Measurements from ENCODE around the gene SLC35F1.

SLC35F1 gene

DNA sequence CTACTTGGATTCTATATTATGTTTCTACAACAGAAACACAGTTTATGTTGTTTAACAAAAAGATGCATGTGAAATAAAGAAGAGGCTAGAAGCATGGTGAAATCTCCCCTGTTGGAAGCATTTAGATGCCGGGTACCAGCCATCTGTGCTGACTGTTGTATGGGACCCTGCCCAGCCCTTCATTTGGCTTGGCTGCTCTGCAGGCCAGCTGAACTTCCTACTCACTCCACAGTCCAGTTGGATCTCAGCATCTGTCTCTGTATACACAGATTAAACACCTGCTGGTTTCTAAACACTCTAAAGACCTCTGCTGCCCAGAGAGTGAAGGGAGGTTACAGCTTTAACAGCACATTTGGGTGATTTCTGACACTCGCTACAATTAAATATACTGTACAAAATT, 228.3 kb downstream of the SLC35F1 start:
- no peak for ATAC-seq (ENCODE audit: insufficient read depth, low read depth)

DNA sequence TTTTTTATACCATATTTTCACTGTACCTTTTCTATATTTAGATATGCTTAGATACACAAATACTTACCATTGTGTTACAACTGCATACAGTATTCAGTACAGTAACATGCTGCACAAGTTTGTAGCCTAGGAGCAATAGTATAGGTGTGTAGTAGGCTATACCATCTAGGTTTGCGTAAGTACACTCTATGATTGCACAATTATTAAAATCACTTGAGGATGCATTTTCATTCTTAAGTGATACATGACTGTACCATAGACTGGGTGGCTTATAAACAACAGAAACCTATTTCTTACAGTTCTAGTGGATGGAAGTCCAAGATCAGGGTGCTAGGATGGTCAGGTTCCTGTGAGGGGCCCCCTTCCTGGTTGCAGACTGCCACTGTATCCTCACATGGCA, 234.1 kb downstream of the SLC35F1 start:
- no peak for ATAC-seq (ENCODE audit: insufficient read depth, low read depth)
- H4K20me1 ChIP-seq (ENCODE audit: insufficient read depth, low read length): no peaks in the 10 kb centered on the region
- TF ChIP-seq EZH2 (IDR thresholded peaks at IDR 0.05; ENCODE audit: borderline replicate concordance, low read depth, low read length, severe bottlenecking): no peak
- TF ChIP-seq, protein P1, sequence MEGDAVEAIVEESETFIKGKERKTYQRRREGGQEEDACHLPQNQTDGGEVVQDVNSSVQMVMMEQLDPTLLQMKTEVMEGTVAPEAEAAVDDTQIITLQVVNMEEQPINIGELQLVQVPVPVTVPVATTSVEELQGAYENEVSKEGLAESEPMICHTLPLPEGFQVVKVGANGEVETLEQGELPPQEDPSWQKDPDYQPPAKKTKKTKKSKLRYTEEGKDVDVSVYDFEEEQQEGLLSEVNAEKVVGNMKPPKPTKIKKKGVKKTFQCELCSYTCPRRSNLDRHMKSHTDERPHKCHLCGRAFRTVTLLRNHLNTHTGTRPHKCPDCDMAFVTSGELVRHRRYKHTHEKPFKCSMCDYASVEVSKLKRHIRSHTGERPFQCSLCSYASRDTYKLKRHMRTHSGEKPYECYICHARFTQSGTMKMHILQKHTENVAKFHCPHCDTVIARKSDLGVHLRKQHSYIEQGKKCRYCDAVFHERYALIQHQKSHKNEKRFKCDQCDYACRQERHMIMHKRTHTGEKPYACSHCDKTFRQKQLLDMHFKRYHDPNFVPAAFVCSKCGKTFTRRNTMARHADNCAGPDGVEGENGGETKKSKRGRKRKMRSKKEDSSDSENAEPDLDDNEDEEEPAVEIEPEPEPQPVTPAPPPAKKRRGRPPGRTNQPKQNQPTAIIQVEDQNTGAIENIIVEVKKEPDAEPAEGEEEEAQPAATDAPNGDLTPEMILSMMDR (IDR thresholded peaks at IDR 0.05; ENCODE audit: borderline replicate concordance, extremely low read depth, low read length, poor library complexity, severe bottlenecking): no peak
- H3K27ac ChIP-seq (ENCODE audit: low read length): no peak overlapping the region
- no peak overlapping the region for H3K4me3 ChIP-seq (ENCODE audit: low read depth in 1 of 2, low read length in 2 of 2)
- no peak for DNase-seq
- no peaks in the 10 kb centered on the region for H3K79me2 ChIP-seq (ENCODE audit: insufficient read depth, low read length)
- no peaks in the 10 kb centered on the region for H3K27me3 ChIP-seq (ENCODE audit: insufficient read depth, low read length, poor library complexity)
- H3K9me3 ChIP-seq (ENCODE audit: insufficient read depth, low read length, severe bottlenecking): no peaks in the 10 kb centered on the region
- no peaks in the 10 kb centered on the region for H3K36me3 ChIP-seq (ENCODE audit: insufficient read depth, low read length)
- no peak overlapping the region for H2AFZ ChIP-seq (ENCODE audit: low read depth, low read length)
- H3K4me2 ChIP-seq (ENCODE audit: insufficient read depth, low read length): no peak overlapping the region
- no peaks in the 10 kb centered on the region for H3K4me1 ChIP-seq (ENCODE audit: insufficient read depth, low read length)
- no peak overlapping the region for H3K9ac ChIP-seq (ENCODE audit: low read depth, low read length)

More for the DNA sequence above, 228.3 kb downstream of the SLC35F1 start:
- H3K27me3 ChIP-seq (ENCODE audit: insufficient read depth, low read length, poor library complexity): peaks cover 3% of the 10 kb centered on the region
- H3K4me1 ChIP-seq (ENCODE audit: insufficient read depth, low read length): no peaks in the 10 kb centered on the region
- H3K79me2 ChIP-seq (ENCODE audit: insufficient read depth, low read length): no peaks in the 10 kb centered on the region
- no peak overlapping the region for H3K4me2 ChIP-seq (ENCODE audit: insufficient read depth, low read length)
- no peaks in the 10 kb centered on the region for H4K20me1 ChIP-seq (ENCODE audit: insufficient read depth, low read length)
- H3K27ac ChIP-seq (ENCODE audit: low read length): no peak overlapping the region
- H3K9me3 ChIP-seq (ENCODE audit: insufficient read depth, low read length, severe bottlenecking): no peaks in the 10 kb centered on the region
- H3K36me3 ChIP-seq (ENCODE audit: insufficient read depth, low read length): no peaks in the 10 kb centered on the region
- TF ChIP-seq, protein P1 (IDR thresholded peaks at IDR 0.05; ENCODE audit: borderline replicate concordance, extremely low read depth, low read length, poor library complexity, severe bottlenecking): no peak
- no peak for TF ChIP-seq EZH2 (IDR thresholded peaks at IDR 0.05; ENCODE audit: borderline replicate concordance, low read depth, low read length, severe bottlenecking)
- H3K4me3 ChIP-seq (ENCODE audit: low read depth in 1 of 2, low read length in 2 of 2): no peak overlapping the region
- DNase-seq: no peak
- H3K9ac ChIP-seq (ENCODE audit: low read depth, low read length): no peak overlapping the region
- H2AFZ ChIP-seq (ENCODE audit: low read depth, low read length): no peak overlapping the region

DNA sequence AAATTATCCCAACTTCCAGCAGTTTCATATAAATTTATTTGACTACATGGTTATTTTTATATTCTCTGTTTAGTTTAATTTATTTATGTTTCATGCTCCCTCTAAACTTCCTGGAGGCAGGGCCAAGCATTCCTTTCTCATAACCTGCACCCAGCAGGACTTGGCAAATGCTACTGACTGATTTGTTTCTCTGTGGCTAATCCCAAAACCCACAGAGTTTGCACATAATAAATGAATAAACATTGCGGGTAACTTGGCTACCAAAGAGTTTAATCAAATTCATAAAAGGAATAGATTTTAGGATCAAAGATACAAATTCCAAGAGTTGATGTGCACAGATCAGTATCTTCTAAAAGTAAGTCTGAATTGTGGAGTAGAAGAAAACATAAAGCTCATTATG, 239.5 kb downstream of the SLC35F1 start:
- ATAC-seq (ENCODE audit: insufficient read depth, low read depth): no peak
- no peak overlapping the region for H3K9ac ChIP-seq (ENCODE audit: low read depth, low read length)
- no peaks in the 10 kb centered on the region for H3K4me1 ChIP-seq (ENCODE audit: insufficient read depth, low read length)
- no peak overlapping the region for H3K27ac ChIP-seq (ENCODE audit: low read length)
- TF ChIP-seq, protein P1 (IDR thresholded peaks at IDR 0.05; ENCODE audit: borderline replicate concordance, extremely low read depth, low read length, poor library complexity, severe bottlenecking): no peak
- no peak for TF ChIP-seq EZH2 (IDR thresholded peaks at IDR 0.05; ENCODE audit: borderline replicate concordance, low read depth, low read length, severe bottlenecking)
- H2AFZ ChIP-seq (ENCODE audit: low read depth, low read length): no peak overlapping the region
- H3K27me3 ChIP-seq (ENCODE audit: insufficient read depth, low read length, poor library complexity): no peaks in the 10 kb centered on the region
- H3K4me2 ChIP-seq (ENCODE audit: insufficient read depth, low read length): no peak overlapping the region
- no peak overlapping the region for H3K4me3 ChIP-seq (ENCODE audit: low read depth in 1 of 2, low read length in 2 of 2)
- H3K79me2 ChIP-seq (ENCODE audit: insufficient read depth, low read length): no peaks in the 10 kb centered on the region
- no peaks in the 10 kb centered on the region for H4K20me1 ChIP-seq (ENCODE audit: insufficient read depth, low read length)
- H3K9me3 ChIP-seq (ENCODE audit: insufficient read depth, low read length, severe bottlenecking): no peaks in the 10 kb centered on the region
- no peak for DNase-seq
- no peaks in the 10 kb centered on the region for H3K36me3 ChIP-seq (ENCODE audit: insufficient read depth, low read length)

DNA sequence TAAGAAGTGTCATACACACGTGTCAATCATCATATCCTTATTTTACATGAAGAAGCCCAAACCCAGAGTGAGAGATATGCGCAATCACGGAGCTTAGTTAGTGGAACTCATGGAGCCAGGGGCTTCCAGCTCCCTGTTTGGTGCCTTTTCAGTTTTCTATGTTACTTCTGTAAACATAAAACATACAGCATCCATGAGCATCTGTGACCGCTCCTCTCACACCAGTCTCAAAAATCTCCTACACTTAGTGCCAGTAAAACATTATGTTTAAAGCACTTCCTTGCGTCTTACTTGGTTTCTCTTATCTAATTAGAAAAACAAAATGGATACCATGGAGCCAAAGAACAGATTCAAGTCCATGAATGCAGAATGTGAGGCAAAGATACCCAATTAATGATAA, 240.4 kb downstream of the SLC35F1 start:
- Histone ChIP-seq H4K20me1 (ENCODE audit: insufficient read depth, low read length) (no peaks in the 10 kb centered on the region), H3K27me3 (ENCODE audit: insufficient read depth, low read length, poor library complexity) (no peaks in the 10 kb centered on the region), H2AFZ (ENCODE audit: low read depth, low read length) (no peak overlapping the region), H3K27ac (ENCODE audit: low read length) (no peak overlapping the region), H3K4me3 (ENCODE audit: low read depth in 1 of 2, low read length in 2 of 2) (no peak overlapping the region), H3K79me2 (ENCODE audit: insufficient read depth, low read length) (no peaks in the 10 kb centered on the region), H3K4me2 (ENCODE audit: insufficient read depth, low read length) (no peak overlapping the region), H3K9ac (ENCODE audit: low read depth, low read length) (no peak overlapping the region), H3K36me3 (ENCODE audit: insufficient read depth, low read length) (no peaks in the 10 kb centered on the region), H3K9me3 (ENCODE audit: insufficient read depth, low read length, severe bottlenecking) (no peaks in the 10 kb centered on the region), H3K4me1 (ENCODE audit: insufficient read depth, low read length) (no peaks in the 10 kb centered on the region)
- no peak for ATAC-seq (ENCODE audit: insufficient read depth, low read depth)
- TF ChIP-seq EZH2 (IDR thresholded peaks at IDR 0.05; ENCODE audit: borderline replicate concordance, low read depth, low read length, severe bottlenecking): no peak
- TF ChIP-seq, protein P1 (IDR thresholded peaks at IDR 0.05; ENCODE audit: borderline replicate concordance, extremely low read depth, low read length, poor library complexity, severe bottlenecking): no peak
- no peak for DNase-seq
